ENCODE results near the gene STXBP6.
"Not testable (repeated sequence)": the region's sequence is repeated elsewhere in the genome, so short reads cannot be mapped to it uniquely, and the experiment has no call there.

The STXBP6 gene

DNA sequence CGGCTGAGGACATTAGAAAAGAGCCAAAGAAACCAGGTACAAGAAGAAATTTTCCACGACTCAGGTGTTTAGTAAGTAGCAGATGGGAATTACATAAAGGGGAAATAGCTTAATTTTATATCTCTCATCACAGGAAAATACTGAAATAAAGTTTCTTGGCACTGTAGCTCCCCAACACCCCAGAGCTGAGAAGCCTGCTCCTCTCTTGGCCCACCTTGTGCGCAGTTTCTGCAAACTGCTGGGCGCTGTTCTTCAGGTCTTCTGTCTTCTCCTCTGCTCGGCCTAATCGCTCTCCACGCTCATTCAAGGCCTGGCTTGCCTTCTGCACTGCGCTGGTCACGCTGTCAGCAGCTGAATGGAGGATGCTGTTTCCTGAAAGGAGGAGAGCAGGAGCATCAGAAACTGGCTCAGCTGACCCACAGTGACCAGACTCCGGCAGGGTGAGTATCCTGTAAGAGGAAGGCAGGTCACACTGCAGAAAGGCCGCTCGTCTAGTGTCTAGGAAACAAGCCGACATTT is 231.1 kb downstream of the STXBP6 start:
- no peak for DNase-seq

DNA sequence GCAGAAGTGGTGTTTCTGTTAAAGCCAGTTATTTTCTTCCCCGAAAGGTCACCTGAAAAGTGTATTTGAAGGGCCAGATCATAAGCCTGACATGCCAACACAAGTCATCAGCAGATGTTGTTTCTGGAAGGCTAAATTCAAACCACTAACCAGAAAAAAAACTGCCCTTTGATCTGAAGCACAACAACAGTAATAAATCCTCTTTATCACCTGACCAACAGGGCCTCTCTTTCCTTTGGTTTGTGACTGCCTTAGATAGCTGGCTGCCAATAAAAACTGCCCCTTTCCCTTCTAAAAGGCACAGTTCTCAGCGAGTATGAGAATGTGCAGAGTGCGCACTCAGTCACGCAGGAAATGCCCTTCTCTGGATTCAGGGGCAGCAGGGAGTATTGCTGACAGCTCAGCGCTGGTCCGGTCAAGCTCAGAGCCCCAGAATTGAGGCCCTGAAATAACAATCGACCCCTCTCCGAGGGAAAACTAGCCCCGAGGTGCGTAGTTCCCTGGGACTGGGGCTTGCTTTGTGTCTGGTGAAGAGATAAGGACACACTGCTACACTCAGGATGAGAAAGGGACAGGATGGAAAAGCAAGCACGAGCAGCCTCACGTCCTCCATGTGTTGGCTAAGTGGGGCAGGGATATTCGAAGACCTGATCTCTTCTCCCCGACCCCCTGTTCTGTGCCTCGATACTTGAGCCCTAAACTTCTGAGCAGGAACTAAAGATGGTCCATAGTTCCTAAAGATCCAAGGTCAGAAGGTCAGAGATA is 231.7 kb downstream of the STXBP6 start:
- no peak for DNase-seq

DNA sequence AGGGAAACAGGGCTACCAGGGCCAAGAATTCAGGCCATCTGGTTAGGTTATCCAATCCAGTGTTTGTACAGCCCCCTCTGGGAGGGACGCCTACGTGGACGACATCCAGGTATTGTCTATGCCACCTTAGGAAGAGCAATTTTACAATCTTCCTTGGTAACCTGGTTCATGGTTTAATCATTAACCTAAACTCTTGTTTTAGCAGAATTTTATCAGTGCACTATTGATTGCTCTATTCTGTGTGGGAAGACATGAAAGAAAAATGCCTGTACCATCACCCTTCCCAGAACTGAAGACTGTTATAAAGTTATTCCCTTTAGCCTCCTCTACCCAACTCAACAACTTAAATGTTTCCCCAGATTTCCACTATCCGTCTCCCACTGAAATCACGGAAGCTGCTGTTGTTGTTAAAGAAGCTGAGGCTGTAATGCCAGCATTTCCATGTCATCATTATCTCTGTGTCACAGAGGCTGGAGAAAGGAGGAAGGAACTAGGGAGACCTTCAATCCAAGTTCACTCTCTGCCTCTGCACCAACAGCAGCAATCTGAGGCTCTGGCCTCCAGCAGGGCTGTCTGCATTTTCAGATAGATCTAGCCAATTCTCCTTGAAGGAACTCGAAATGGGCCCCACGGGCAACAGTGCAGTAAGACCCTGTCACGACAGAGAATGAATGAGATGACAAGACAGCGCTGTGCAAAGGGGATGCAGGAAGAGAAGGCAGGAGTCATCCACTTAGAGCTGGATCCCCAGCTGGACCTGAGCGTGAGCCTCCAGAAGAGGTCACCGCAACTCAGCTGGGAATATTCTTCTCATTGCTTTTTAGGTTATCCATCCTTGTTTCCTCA is 232.5 kb downstream of the STXBP6 start:
- peak; percentile 56 for DNase-seq

DNA sequence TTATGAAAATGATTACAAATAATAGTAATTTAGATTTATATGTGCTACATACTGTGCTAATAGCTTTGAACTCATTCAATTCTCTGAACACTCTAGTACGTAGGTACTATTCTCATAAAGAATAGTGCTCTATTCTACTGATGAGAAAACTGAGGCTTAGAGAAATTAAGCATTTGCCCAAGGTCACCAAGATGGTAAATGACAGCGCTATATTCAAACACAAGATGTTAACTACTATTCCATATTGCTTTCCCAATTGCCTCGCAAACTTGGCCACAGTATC is 233.1 kb downstream of the STXBP6 start:
- no peak for DNase-seq

DNA sequence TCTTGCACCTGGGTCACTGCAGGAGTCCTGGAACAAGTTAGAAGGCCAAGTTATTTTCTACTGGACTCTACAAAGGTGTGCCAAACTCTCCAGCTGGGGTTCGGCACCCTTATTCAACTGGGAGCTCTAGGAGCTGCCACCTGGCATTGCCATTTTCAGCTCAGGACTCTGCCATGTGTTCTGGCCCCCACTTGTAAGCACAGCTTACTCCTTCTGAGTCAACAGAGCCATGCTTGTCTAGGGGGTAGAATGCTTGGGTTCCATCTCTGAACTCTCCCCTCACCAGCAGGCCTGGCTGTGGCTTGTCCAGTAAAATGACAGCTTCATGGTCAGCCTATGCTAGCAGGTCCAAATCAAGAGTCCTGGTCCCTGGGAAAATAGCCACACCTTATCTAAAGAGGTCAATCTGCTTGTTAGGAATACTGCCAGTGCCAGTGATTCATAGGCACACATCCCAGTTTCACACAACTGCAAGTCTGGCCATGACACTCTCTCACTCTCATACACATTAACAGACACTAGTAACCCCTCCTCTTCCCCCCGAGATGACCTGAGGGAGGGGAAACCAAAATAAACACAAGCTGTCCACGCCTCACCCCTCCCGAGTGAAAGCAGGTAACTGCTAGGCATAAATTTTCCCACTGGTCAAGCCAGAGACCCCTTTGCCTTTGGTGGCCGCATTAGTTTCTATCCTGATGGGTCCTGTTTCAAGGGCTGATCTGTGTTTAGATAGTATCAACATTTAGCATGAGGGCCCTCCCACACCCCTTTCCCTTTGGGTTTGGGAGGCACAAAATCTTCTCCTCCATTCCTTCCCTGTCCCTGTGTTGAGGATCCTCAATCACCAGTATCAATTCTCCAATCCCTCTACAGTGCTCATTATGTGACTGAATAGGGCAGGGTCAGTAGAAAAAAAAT is 233.7 kb downstream of the STXBP6 start:
- no peak for DNase-seq

DNA sequence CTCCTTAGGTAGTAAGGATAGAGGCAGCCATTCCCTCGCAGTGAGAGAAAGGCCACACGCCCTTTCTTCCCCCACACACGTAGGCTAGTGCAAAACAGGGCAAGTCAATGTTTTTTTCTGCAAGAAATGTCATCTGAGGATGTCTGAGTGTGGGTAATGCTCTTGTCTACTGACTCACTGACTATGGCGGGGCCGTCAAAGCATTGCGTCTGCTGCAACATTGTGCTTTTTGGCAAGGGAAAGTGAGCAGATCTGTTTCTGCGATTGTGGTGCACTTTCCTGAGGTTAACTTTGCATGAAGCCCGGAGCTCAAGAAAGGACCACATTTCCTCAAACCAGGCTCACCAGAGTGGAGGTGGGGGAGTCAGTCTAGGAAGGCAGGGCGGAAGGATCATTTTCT is 234.4 kb downstream of the STXBP6 start:
- DNase-seq = no peak

DNA sequence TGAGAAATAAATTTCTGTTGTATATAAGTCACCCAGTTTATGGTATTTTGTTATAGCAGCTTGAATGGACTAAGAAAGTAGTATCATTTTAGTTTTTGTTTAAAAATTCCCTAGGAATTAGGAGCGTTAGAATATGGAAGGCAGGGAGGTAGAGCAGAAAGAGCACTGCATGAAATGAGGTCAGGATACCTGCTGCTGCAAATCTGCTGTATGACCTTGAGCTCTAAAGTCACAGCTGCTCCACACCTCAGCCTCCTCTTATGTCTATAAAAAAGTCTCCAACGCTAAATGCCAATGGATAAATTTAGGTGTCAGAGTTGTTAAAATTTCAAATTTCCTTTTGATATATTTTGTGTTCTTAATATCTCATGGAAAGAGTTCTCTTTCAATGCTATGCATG is 235.0 kb downstream of the STXBP6 start:
- no peak for DNase-seq

DNA sequence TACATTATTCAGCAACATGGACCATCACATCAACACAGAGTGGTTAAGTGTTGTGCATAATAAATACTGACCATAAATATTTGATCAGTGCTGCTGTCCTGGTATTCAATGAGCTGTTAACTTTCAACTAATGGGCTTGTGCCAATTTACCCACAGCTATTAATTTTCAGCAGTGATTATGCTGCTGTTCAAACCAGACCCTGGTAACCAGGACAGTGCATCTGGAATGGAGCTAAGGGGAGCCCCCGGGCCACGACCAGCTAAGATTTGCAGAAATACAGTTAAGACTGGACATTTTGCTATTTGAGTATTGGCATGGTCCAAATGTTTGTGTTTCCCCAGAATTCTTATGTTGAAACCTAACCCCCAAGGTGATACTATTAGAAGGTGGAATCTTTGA is 235.6 kb downstream of the STXBP6 start:
- no peak for DNase-seq

DNA sequence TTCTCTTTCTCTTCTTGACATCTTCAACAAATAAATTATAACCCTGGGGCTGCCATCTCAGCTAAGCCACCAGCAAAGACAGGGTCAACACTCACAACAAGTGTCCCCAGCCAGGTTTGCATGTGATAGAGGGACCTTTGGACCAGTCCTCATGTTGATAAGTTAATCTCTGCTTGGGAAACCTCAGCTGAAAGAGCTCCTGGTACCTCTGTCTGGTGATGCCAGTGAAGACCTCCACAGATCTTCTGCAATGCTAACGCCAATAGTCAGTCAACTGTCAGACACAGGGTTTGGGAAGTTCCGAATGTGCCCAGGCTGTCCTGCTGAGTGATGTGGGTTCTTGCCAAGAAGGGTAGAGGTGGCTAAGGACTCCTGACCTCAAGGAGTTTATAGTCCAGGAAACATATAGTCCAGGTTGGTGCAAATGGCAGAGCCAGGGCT is 236.1 kb downstream of the STXBP6 start:
- no peak for DNase-seq

DNA sequence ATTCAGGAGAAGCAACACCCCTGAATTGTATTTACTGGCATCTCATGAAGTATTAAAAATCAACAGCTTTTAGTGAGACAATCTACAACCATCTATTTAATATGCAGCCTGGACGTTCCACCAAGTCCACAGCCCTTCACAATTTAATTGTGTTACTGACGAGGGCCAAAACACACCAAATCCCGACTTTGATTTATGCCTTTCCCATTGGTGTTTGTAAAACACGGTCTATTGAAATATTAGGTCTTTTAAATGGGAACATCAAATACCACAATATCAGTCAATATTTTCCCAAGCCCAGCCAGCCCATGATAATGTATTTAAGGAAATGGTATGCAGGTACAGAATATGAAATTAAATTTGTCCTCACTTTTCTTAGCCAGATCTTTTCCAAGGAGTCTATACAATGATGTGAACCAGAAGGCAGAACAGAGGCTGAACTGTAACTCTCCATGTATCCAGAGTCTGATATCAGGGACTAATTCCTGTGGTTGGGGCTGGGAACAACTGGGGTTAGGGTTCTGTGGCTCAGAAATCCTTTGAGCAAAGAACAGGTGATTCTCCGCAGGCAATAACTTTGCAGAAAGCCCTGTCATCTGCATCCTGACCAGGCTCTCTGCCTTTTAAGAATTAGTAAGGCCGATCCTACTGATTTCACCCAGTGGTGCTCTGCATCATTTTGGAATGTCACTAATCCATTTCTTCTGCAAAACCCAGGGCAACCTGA is 236.7 kb downstream of the STXBP6 start:
- DNase-seq = no peak

DNA sequence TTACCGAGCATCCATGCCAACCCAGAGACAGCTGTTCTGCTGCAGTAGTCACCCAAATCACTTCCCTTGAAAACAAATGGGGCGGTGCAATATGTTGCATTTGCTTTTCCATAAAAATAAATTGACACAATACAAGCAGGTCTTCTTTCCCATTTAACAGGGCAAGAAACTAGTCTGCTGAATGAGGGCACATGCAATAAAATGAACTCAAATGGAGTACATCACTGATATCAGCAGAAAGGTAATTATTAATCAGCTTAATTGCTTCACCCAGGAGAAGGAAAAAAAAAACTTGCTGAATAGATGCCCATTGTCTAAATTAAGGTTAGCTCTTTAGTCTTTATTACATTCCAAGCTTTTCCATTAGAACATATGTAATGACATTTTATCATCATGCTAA is 240.8 kb downstream of the STXBP6 start:
- DNase-seq = no peak

DNA sequence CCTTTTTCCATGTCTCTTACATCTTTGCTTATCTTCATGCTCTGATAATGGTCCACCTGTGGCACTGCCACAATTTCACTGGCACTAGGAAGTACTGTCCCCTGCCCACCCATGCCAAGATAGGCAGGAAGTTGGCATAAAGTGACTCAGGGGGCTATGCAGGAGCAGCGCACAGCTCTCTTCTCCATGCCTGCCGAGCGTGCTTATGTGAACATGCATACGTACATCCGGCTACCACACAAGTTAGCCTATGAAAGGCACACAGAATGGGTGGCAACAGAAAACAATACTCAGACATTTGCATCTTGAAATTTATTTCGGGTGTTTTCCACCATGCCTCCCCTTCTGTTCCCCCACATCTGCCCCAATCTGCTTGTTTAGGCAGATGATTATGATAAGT is 241.5 kb downstream of the STXBP6 start:
- no peak for DNase-seq

DNA sequence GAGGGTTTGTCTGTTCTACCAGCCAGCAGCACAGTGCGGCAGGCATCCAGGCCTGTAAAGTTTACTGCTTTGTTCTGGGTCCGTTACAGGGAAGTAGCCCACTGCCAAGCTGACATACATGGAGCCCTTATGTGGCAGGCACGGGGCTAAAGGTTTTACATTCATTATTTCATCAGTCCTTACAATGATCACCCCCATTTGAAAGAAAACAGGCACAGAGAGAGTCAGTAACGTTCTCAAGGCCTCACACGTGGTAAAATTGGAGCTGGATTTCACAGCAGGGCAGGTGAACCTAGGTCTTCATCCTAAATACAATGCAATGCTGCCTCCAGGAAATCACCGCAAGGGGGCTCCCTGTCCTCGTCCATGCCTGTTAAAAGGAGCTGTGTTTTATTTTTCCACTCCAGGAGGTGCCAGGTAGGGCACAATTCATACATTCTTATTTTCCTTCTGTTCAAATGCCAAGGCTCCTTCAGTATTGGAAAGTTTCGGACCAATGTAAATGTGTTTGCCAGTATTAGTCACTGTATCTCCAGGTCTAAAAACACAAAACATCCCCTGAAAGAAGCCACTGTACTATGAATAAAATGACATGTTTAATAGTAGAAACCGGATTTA is 243.8 kb downstream of the STXBP6 start:
- peak; percentile 52 for DNase-seq

DNA sequence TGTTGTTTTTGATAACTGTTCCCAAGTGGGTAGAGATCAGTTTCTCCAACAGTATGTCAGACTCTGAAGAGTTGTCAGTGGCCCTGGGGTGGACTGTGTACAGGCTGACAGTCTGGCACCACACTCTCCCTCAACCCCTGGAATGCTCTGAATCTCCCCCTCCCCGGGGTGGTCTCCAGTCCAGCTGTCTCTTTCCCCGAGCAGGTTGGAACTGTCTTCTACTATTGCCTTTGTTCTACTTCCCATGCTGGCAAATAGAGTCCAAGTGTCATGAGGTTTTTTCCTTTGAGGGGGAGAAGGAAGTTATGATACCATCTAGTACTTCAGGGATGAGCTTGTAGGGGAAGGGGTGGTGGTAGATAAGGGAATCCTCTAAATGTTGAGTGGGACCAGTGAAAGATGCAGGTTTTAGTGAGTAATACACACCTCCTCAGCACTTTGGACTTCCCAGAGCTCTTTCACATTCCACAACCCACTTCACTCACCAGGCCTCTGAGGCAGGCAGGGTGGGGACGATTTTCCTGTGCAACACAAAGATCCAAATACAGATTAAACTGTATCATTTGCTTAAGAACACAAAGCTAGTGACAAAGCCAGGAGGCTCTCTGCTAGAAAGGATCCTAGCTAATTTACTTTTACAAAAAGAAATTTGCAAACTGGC is 245.3 kb downstream of the STXBP6 start:
- DNase-seq = no peak

DNA sequence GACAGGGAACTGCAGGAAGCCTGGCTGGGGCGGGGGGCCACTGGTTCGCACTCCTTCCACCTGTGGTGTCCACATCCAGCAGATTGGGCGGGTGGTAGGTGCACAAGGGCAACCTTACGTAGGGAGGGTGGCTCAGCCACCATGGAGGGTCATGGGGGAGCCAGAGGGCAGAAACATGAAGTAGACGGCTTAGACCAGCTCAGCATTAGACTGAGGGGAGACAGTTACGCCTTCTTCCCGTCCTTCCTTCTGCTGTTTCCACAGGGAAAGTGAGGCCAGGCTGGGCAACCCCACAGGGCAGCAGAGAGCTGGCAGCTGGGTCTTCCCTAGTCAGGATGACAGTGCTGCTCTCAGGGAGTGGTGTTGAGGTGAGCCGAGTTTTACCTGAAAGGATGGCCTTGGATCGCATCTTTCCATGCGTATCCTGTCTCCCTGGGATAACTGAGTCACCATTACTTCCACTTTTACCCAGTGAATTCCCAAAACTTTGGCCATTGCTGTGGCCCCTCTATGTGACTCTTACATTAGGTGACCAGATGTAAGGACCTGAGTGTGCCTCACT is 245.9 kb downstream of the STXBP6 start:
- no peak for DNase-seq

DNA sequence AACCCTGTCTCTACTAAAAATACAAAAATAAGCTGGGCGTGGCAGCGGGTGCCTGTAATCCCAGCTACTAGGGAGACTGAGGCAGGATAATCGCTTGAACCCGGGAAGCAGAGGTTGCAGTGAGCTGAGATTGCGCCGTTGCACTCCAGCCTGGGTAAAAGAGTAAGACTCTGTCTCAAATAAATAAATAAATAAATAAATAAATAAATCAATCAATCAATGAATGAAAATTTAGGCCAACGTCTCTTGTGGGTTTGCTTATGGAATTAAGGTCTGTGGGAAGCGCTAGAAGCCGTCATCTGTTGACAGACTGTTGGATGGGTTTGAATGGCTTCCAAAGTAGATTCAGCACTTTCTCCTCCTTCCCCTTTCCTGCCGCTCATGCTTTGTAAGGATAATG is 246.5 kb downstream of the STXBP6 start:
- not testable (repeated sequence) for DNase-seq

DNA sequence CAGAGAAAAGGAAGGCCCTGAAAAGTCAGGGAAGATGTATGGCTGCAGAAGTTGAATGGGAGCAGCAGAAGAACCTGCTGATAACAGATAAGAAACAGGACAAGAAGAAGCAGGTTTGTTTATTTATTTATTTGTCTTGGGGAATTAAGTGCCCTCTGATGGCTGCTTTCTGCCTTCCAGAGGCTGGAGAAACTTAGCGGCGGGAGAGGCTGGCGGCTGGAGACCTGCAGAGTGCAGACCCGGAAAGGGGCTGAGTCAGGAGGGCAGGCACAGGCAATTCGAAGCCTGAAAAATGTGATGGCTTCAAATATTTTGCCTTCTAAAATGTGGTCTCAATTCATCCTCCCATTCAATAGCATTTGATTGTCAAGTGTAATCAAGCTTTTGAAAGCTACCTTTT is 247.7 kb downstream of the STXBP6 start:
- DNase-seq = no peak

DNA sequence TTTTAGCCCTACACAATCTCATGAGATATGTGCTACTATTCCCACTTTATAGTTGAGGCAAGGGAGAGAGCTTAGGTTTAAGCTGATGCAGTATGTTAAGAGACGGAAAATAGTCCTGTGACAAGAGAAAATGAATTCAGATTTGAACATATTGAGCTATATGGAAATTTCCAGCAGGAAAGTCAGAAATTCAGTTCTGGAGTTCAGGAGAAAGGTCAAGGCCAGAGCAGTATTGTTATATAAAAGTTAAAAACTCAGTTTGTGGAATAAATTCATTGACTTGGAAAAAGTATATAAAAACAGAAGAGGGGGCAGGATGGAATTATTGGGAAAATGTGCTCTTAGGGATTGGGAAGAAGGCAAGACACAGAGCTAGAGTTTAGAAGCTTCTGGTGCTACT is 248.9 kb downstream of the STXBP6 start:
- no peak for DNase-seq

DNA sequence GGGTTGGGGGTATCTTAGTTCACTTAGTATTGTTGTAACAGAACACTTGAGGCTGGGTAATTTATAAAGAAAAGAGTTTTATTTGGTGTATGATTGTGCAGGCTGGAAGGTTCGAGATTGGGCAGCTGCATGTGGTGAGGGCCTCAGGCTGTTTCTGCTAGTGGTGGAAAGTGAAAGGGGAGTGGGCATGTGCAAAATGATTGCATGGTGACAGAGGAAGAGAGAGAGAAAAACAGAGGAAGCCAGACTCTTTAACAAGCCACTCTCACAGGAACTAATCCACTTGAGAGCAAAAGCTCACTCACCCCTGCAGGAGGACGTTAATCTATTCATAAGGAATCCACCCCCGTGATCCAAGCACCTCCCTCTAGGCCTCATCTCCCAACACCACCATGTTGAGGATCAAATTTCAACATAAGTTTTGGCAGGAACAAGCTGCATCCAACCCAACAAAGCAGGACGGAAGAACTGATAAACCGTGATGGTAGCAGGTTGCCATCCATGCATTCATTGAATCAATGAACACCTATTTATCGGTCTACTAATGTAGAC is 251.0 kb downstream of the STXBP6 start:
- no peak for DNase-seq

DNA sequence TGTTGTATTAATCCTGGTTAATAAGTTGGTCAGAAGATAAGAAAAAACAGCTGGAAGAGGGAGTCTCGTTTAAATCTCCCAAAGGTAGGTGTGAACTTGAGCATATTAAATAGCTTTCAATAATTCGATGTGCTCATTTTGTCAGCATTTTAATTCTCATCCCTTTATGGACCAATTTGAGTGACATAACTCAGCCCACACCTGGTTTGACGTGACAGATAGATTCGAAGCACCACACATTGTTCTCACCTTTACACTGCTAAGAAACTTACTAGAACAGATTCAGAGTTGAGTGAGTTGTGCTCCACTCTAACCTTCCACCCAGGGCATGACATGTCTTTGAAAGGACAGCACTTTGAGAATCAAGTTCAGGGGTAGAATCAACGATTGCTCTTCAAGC is 254.5 kb downstream of the STXBP6 start:
- DNase-seq = no peak

All from fibroblast of skin of scalp (primary cell).